Skeletal muscle tissue (tissue), 4 donors: ENCODE measurements around the gene GBP5. TPM values are rescaled to one million over a fixed set of nuclear protein-coding genes. Genes with fewer than 3 reads are reported as not detected.
"Not testable (repeated sequence)": the region's sequence is repeated elsewhere in the genome, so short reads cannot be mapped to it uniquely, and the experiment has no call there.

Experiments
- H3K27ac ChIP-seq: one replicate; pipeline ENCODE4 v1.7.0; 2013; ENCODE audit warnings: mild to moderate bottlenecking, low read depth, low read length, inconsistent platforms
- H3K27me3 ChIP-seq, 3 donors: one replicate each; pipeline ENCODE4 v1.7.0; 2013; ENCODE audit warnings: low read length in 3 of 3; ENCODE audit not compliant: control insufficient read depth in 3 of 3, insufficient read depth in 3 of 3
- H3K36me3 ChIP-seq, 3 donors: one replicate each; pipeline ENCODE4 v1.7.0; 2013; ENCODE audit warnings: low read length in 3 of 3; ENCODE audit not compliant: control insufficient read depth in 3 of 3, insufficient read depth in 3 of 3
- H3K4me1 ChIP-seq, 3 donors: one replicate each; pipeline ENCODE4 v1.7.0; 2013; ENCODE audit warnings: low read length in 3 of 3, mild to moderate bottlenecking in 3 of 3; ENCODE audit not compliant: control insufficient read depth in 3 of 3, insufficient read depth in 3 of 3
- H3K4me3 ChIP-seq, 3 donors: one replicate each; pipeline ENCODE4 v1.7.0; 2013; ENCODE audit warnings: low read length in 3 of 3
- H3K9ac ChIP-seq, 3 donors: one replicate each; pipeline ENCODE4 v1.7.0; 2013; ENCODE audit warnings: low read length in 3 of 3, mild to moderate bottlenecking in 3 of 3, moderate library complexity in 2 of 3, low read depth in 1 of 3
- H3K9me3 ChIP-seq, 3 donors: one replicate each; pipeline ENCODE4 v1.7.0; 2013; ENCODE audit warnings: low read length in 3 of 3; ENCODE audit not compliant: control insufficient read depth in 3 of 3
- total RNA-seq: library from RNA; depleted of rRNA; stranded (reverse); fragments of >200 nt; gene quantifications from one replicate; pipeline ENCODE4 v1.2.3, GENCODE V29; 2014
- donor health status: Osteomylitis.

GBP5 gene, protein sequence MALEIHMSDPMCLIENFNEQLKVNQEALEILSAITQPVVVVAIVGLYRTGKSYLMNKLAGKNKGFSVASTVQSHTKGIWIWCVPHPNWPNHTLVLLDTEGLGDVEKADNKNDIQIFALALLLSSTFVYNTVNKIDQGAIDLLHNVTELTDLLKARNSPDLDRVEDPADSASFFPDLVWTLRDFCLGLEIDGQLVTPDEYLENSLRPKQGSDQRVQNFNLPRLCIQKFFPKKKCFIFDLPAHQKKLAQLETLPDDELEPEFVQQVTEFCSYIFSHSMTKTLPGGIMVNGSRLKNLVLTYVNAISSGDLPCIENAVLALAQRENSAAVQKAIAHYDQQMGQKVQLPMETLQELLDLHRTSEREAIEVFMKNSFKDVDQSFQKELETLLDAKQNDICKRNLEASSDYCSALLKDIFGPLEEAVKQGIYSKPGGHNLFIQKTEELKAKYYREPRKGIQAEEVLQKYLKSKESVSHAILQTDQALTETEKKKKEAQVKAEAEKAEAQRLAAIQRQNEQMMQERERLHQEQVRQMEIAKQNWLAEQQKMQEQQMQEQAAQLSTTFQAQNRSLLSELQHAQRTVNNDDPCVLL
- 0.52 TPM for total RNA-seq

DNA sequence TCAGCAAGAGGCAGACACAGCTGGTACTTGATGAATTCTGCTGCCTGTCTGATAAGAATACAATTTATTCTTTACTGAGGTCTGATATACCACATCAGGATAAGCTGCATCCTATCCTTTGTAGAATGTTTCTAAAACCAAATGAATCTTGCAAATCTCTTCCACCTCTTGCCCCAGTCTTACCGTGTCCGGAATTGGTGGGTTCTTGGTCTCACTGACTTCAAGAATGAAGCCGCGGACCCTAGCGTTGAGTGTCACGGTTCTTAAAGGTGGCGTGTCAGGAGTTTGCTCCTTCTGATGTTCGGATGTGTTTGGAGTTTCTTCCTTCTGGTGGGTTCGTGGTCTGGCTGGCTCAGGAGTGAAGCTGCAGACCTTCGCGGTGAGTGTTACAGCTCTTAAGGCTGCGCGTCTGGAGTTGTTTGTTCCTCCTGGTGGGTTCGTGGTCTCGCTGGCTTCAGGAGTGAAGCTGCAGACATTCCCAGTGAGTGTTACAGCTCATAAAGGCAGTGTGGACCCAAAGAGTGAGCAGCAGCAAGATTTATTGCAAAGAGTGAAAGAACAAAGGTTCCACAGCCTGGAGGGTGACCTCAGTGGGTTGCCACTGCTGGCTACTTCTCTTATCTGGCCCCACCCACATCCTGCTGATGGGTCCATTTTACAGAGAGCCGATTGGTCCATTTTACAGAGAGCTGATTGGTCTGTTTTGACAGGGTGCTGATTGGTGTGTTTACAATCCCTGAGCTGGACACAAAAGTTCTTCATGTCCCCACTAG, at the start of gene GBP5:
TSS of gene GBP5 (minus strand) at position 592 of the 773 bp plus-strand sequence. CDS start 3,305 bp downstream, outside the sequence.
- H3K9me3 ChIP-seq, H3K4me3 ChIP-seq, H3K27ac ChIP-seq, H3K4me1 ChIP-seq, H3K9ac ChIP-seq, H3K27me3 ChIP-seq, H3K36me3 ChIP-seq: not testable (repeated sequence)

DNA sequence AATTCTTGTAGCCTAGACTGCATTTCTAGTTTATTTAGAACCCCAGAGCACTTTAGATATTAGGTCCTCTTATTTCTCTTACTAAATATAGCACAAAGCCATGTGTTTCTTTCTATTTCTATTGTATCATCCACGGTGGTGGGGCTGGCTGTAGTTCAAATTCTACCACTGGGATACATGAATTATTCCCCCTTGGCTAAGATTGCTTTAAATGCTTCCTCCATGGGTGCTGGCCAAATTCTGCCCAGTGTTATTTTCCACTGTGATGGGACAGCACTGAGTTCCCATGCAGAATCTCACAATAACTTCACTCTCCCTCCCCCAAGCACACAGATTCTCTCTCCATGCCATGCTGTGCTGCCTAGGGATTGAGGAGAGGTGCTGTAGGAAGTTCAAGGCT, 49.7 kb upstream of the GBP5 start:
- H3K4me1 ChIP-seq: no peaks in the 10 kb centered on the region
- no peak overlapping the region for H3K27ac ChIP-seq
- H3K4me3 ChIP-seq: no peak overlapping the region
- H3K9me3 ChIP-seq: peaks cover 0 to 2% (median 0%) of the 10 kb centered on the region in 3 donors
- no peaks in the 10 kb centered on the region for H3K27me3 ChIP-seq
- H3K36me3 ChIP-seq: no peaks in the 10 kb centered on the region
- H3K9ac ChIP-seq: no peak overlapping the region

DNA sequence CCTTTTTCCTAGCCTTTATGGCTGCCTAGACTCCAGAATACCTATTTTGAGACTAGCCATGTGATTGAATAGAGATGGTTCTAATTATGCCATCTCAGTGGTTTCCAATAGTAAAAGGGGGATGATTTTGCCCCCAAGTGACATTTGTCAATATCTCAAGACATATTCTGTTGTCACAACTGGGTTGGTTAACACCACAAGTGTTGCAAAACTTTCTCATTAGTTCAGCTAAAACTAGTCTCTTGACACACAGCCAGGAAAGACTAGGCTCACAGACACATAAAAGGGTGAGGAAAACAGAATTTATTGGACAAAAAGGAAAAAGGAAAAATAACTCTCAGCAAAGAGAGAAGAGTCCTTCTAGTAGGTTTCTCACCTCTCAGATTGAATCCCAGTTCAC, 39.9 kb upstream of the GBP5 start:
- H3K36me3 ChIP-seq: no peaks in the 10 kb centered on the region
- H3K9ac ChIP-seq: no peak overlapping the region
- H3K4me1 ChIP-seq: peaks cover 0 to 17% (median 9%) of the 10 kb centered on the region in 3 donors
- H3K9me3 ChIP-seq: no peaks in the 10 kb centered on the region
- H3K4me3 ChIP-seq: no peak overlapping the region
- H3K27ac ChIP-seq: no peak overlapping the region
- no peaks in the 10 kb centered on the region for H3K27me3 ChIP-seq

DNA sequence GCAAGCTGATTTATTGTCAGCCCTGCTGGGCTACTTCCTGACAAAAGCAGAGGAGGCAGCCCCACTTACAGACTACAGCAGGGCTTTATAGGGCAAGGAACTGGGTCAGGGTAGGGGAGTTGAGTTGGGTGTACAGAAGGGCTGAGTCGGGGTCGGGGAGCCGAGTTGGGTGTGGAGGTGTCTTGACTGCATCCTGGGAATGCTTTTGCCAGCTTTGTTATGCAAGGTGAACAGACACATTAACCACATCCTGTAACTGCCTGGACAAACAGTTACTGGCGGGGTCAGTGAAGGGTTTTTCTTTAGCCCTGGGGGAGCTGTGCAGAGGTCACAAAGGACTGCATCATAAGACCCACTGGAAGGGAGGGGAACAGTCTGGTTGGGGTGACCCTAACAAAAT, 39.1 kb upstream of the GBP5 start:
- Histone ChIP-seq H3K4me1 (peaks cover 0 to 17% (median 9%) of the 10 kb centered on the region in 3 donors), H3K27ac (no peak overlapping the region), H3K9me3 (no peaks in the 10 kb centered on the region), H3K27me3 (no peaks in the 10 kb centered on the region), H3K36me3 (no peaks in the 10 kb centered on the region), H3K4me3 (no peak overlapping the region), H3K9ac (no peak overlapping the region)

DNA sequence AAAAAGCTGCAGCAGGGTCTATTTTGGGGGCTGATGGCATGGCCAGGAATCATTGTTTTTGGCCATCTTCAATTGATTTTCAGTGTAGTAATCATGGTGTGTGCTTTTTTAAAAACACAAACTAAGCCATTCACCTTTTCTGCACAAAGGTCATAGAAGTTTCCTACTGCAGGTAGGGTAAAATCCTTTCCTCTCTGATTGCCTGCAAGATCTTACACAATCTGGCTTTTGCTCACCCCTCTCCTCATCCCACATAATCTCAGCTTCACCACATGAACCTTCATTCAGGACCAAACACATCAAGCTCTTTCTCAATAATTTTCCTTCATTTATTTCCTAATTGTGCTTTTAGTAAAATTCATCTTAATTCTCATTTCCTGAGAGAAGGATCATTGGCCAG, 38.3 kb upstream of the GBP5 start:
- no peak overlapping the region for H3K27ac ChIP-seq
- no peaks in the 10 kb centered on the region for H3K9me3 ChIP-seq
- H3K36me3 ChIP-seq: no peaks in the 10 kb centered on the region
- peak overlapping the region in 1 of 3 donors; percentile 34 for H3K4me3 ChIP-seq
- H3K4me1 ChIP-seq: peaks cover 0 to 17% (median 9%) of the 10 kb centered on the region in 3 donors
- no peaks in the 10 kb centered on the region for H3K27me3 ChIP-seq
- no peak overlapping the region for H3K9ac ChIP-seq

DNA sequence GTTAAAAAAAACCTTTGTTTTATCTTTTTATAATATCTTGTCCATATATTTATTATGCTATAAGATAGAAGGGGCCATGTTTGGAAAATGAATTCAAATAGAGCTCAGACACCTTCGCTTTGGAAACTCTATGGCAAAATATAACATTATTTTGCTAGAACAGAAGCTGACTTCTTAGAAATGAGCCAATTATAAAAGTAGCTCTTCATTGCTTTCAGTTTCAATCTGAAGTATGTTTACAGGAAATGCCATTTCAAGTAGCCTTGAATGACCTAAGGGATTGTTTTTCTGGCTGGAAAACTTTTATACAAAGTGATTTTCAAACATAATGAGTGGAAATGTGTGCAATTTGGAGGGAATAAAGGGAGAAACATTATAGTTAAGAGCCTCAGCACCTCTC, 37.8 kb upstream of the GBP5 start:
- Histone ChIP-seq H3K9ac (no peak overlapping the region), H3K4me1 (peaks cover 0 to 17% (median 9%) of the 10 kb centered on the region in 3 donors), H3K27me3 (no peaks in the 10 kb centered on the region), H3K36me3 (no peaks in the 10 kb centered on the region), H3K4me3 (peak overlapping the region in 1 of 3 donors; percentile 34), H3K9me3 (no peaks in the 10 kb centered on the region), H3K27ac (peak overlapping the region; percentile 34)

DNA sequence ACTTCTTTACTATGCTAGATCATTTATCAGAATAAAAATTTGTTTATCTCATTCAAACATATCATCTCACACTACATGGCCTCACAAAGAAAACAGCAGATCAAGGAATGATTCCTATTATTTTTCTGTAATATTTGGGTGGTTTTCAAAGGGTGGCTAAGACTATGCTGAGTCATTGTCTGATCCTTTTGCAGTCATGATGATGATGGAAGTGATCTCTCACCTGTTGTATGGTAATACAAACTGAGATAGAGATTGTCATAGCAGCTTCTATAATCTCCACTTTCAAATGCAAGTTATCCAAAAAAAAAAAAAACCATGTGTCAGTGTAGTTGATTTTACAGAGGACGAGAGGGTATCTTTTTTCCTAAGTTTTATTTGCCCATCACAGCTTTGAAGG, 37.2 kb upstream of the GBP5 start:
- no peak overlapping the region for H3K4me3 ChIP-seq
- no peaks in the 10 kb centered on the region for H3K36me3 ChIP-seq
- no peaks in the 10 kb centered on the region for H3K27me3 ChIP-seq
- H3K4me1 ChIP-seq: peaks cover 0 to 17% (median 9%) of the 10 kb centered on the region in 3 donors
- H3K9ac ChIP-seq: no peak overlapping the region
- no peaks in the 10 kb centered on the region for H3K9me3 ChIP-seq
- peak overlapping the region; percentile 34 for H3K27ac ChIP-seq

DNA sequence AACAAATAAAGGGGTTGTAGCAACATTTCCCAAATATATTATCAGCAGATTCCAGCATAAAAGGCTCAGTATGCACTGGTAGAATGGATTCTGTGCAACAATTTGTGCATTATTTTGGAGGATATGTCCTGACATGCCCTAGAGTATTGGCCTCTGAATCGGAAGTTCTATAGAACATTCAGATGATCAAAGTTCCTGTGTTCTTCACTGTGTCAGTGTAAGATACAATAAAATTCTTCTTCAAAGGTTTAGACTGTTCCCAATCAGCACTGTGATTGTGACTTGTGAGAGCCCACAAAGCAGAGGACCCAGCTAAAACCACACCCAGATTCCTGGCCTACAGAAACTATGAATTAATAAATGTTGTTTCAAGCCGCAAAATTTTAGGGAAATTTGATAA, 33.6 kb upstream of the GBP5 start:
- no peak overlapping the region for H3K4me3 ChIP-seq
- H3K9ac ChIP-seq: no peak overlapping the region
- H3K27me3 ChIP-seq: no peaks in the 10 kb centered on the region
- no peaks in the 10 kb centered on the region for H3K9me3 ChIP-seq
- H3K27ac ChIP-seq: no peak overlapping the region
- H3K36me3 ChIP-seq: no peaks in the 10 kb centered on the region
- H3K4me1 ChIP-seq: peaks cover 0 to 13% (median 5%) of the 10 kb centered on the region in 3 donors

DNA sequence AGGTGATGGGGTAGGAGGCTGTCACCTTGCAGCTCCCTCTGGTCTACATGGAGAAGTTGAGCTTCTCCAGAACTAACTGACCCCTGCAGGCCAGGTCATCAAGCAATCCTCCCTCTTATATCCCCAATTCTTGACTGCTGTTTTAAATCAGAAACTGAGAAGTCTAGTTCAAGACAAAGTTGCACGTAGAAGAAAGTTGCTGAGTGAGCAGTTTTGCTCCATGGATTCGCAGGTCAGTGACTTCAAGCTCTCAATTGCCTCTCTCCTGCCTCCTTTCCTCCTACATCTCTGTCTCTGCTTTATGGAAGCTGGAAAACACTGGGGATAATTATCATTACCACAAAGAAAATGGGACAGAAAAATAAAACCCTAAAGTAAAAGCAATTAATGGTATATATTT, 32.8 kb upstream of the GBP5 start:
- Histone ChIP-seq H3K27me3 (no peaks in the 10 kb centered on the region), H3K4me3 (no peak overlapping the region), H3K9me3 (no peaks in the 10 kb centered on the region), H3K9ac (no peak overlapping the region), H3K27ac (no peak overlapping the region), H3K36me3 (no peaks in the 10 kb centered on the region), H3K4me1 (peaks cover 0 to 5% (median 0%) of the 10 kb centered on the region in 3 donors)
